Erythroblast (primary cell): ENCODE results near the gene ARHGAP26.

Experiments used
- GATA1 ChIP-seq: IDR thresholded peaks from 2 replicates; pipeline ENCODE4 v1.6.1; 2011; ENCODE audit warnings: low read depth, mild to moderate bottlenecking, control low read depth, low read length, moderate library complexity
- POLR2A ChIP-seq: IDR thresholded peaks from 2 replicates; pipeline ENCODE4 v1.6.1; 2011; ENCODE audit warnings: mild to moderate bottlenecking, low read length

DNA sequence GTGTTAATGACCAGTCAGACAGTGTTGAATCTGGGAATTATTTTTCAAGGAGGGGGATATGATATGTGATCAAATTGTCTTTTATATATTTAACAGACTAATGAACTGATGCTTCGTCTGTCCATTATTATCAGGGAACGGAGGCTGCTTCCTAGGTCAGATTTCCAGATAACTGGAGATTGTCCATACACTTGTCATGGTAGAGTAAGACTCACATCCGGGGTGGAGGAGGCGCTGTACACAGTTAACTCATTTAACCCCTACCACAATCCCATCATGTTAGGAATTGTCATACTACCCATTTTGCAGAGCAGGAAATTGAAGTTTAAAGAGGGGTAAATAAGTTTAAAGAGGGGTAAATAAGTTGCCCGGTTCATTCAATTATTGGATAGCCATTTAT, 55.9 kb downstream of the ARHGAP26 start:
- TF ChIP-seq POLR2A = no peak
- TF ChIP-seq GATA1 = no peak
